Midbrain (tissue), 1 donor: ENCODE data around the gene LAMP2.
"Not testable (repeated sequence)": the region's sequence is repeated elsewhere in the genome, so short reads cannot be mapped to it uniquely, and the experiment has no call there.

ENCODE experiments used
- DNase-seq: peaks from one replicate; lab custom pipeline; 2025; lab: John Stamatoyannopoulos, UW

Gene LAMP2

GRCh38 chrX:120468825-120469525 is at the start of gene LAMP2:
Gene LAMP2 (minus strand): TSS chrX:120469296. CDS start chrX:120469169, 127 bp downstream.
- DNase-seq: peak; percentile 89

GRCh38 chrX:120517936-120518335 is 48.8 kb upstream of the LAMP2 start:
- no peak for DNase-seq

- DNase-seq: no peak
Measured at GRCh38 chrX:120514236-120514635, 45.1 kb upstream of the LAMP2 start.

- DNase-seq: no peak
Measured at GRCh38 chrX:120512627-120513026, 43.5 kb upstream of the LAMP2 start.

GRCh38 chrX:120512222-120512621 is 43.1 kb upstream of the LAMP2 start:
- DNase-seq: no peak

GRCh38 chrX:120504569-120504968 is 35.5 kb upstream of the LAMP2 start:
- no peak for DNase-seq

- DNase-seq: no peak
Measured at GRCh38 chrX:120499301-120500072, 30.4 kb upstream of the LAMP2 start.

GRCh38 chrX:120490119-120490518 is 21.0 kb upstream of the LAMP2 start:
- DNase-seq: not testable (repeated sequence)

- no peak for DNase-seq
Measured at GRCh38 chrX:120486786-120487185, 17.7 kb upstream of the LAMP2 start.

GRCh38 chrX:120485638-120486520 is 16.8 kb upstream of the LAMP2 start:
- DNase-seq: peak; percentile 89

- no peak for DNase-seq
Measured at GRCh38 chrX:120485315-120485637, 16.2 kb upstream of the LAMP2 start.

GRCh38 chrX:120477453-120477852 is 8.4 kb upstream of the LAMP2 start:
- DNase-seq: no peak

- DNase-seq: no peak
Measured at GRCh38 chrX:120476714-120477113, 7.6 kb upstream of the LAMP2 start.

- DNase-seq: not testable (repeated sequence)
Measured at GRCh38 chrX:120475447-120475846, 6.4 kb upstream of the LAMP2 start.

GRCh38 chrX:120474085-120474484 is 5.0 kb upstream of the LAMP2 start:
- DNase-seq: no peak

GRCh38 chrX:120469657-120470056 is 561 bp upstream of the LAMP2 start:
- not testable (repeated sequence) for DNase-seq

GRCh38 chrX:120468479-120468824 is 644 bp downstream of the LAMP2 start:
- DNase-seq: no peak

- DNase-seq: no peak
Measured at GRCh38 chrX:120468071-120468470, 1.0 kb downstream of the LAMP2 start.

GRCh38 chrX:120464411-120464810 is 4.7 kb downstream of the LAMP2 start:
- DNase-seq: no peak

- no peak for DNase-seq
Measured at GRCh38 chrX:120463241-120463640, 5.9 kb downstream of the LAMP2 start.

GRCh38 chrX:120462370-120462769 is 6.7 kb downstream of the LAMP2 start:
- DNase-seq: no peak

GRCh38 chrX:120459309-120459708 is 9.8 kb downstream of the LAMP2 start:
- no peak for DNase-seq

GRCh38 chrX:120457766-120458180 is 11.3 kb downstream of the LAMP2 start:
- DNase-seq: no peak
